ENCODE data around the gene SLC6A11. TPM values are rescaled to one million over a fixed set of nuclear protein-coding genes. Genes with fewer than 3 reads are reported as not detected.

SLC6A11 gene
- total RNA-seq, 1 experiment from 2014 or later: 0.85 TPM

DNA sequence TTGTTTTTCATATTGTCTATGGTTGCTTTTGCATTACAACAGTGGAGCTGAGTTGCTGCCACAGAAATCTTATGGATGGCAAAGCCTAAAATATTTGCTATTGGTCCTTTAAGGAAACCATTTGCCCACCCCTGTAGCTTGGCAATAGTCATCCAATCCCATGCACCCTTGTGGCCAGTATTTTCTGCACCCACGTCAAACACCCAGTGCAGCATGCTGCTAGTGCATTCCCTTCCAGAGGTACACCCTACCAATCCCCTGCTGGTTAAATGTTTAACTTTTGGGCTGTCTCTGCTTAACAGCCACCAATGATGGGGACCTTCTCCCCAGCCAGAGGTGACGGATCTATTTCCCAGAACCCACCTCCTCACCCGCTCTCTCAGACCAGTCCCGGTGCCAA is 23.8 kb upstream of the SLC6A11 start:
- ATAC-seq (no peak), DNase-seq (ENCODE audit: low spot score) (no peak)
- Mint-ChIP-seq H3K36me3 (no peaks in the 10 kb centered on the region), H3K27ac (no peak overlapping the region), H3K9me3 (no peaks in the 10 kb centered on the region), H3K4me1 (no peaks in the 10 kb centered on the region), H3K27me3 (ENCODE audit: low read depth) (peaks cover 28% of the 10 kb centered on the region), H3K4me3 (no peak overlapping the region)
- TF ChIP-seq, protein P1, sequence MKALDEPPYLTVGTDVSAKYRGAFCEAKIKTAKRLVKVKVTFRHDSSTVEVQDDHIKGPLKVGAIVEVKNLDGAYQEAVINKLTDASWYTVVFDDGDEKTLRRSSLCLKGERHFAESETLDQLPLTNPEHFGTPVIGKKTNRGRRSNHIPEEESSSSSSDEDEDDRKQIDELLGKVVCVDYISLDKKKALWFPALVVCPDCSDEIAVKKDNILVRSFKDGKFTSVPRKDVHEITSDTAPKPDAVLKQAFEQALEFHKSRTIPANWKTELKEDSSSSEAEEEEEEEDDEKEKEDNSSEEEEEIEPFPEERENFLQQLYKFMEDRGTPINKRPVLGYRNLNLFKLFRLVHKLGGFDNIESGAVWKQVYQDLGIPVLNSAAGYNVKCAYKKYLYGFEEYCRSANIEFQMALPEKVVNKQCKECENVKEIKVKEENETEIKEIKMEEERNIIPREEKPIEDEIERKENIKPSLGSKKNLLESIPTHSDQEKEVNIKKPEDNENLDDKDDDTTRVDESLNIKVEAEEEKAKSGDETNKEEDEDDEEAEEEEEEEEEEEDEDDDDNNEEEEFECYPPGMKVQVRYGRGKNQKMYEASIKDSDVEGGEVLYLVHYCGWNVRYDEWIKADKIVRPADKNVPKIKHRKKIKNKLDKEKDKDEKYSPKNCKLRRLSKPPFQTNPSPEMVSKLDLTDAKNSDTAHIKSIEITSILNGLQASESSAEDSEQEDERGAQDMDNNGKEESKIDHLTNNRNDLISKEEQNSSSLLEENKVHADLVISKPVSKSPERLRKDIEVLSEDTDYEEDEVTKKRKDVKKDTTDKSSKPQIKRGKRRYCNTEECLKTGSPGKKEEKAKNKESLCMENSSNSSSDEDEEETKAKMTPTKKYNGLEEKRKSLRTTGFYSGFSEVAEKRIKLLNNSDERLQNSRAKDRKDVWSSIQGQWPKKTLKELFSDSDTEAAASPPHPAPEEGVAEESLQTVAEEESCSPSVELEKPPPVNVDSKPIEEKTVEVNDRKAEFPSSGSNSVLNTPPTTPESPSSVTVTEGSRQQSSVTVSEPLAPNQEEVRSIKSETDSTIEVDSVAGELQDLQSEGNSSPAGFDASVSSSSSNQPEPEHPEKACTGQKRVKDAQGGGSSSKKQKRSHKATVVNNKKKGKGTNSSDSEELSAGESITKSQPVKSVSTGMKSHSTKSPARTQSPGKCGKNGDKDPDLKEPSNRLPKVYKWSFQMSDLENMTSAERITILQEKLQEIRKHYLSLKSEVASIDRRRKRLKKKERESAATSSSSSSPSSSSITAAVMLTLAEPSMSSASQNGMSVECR (CRISPR knock-in tag; IDR thresholded peaks at IDR 0.05; ENCODE audit: borderline replicate concordance): no peak
- no peak for TF ChIP-seq ZNF512 (CRISPR knock-in tag; IDR thresholded peaks at IDR 0.05; ENCODE audit: borderline replicate concordance)
- TF ChIP-seq, protein P2, sequence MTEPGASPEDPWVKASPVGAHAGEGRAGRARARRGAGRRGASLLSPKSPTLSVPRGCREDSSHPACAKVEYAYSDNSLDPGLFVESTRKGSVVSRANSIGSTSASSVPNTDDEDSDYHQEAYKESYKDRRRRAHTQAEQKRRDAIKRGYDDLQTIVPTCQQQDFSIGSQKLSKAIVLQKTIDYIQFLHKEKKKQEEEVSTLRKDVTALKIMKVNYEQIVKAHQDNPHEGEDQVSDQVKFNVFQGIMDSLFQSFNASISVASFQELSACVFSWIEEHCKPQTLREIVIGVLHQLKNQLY (CRISPR knock-in tag; IDR thresholded peaks at IDR 0.05): no peak
- TF ChIP-seq TCF7 (CRISPR knock-in tag; IDR thresholded peaks at IDR 0.05; ENCODE audit: low read depth): no peak
- CTCF ChIA-PET: interaction anchor here (1.1 kb wide), 1 partner anchor 135 kb away, joined by 3 read pairs; no protein-coding TSS in a partner anchor
- POLR2A ChIA-PET: no interaction called here

GRCh38 chr3:10798600-10799367 is 17.2 kb upstream of the SLC6A11 start:
- TF ChIP-seq TCF7 (CRISPR knock-in tag; IDR thresholded peaks at IDR 0.05; ENCODE audit: low read depth): no peak
- no peak for TF ChIP-seq NR3C1 (CRISPR knock-in tag; conservative IDR thresholded peaks at IDR 0.05; ENCODE audit: low read depth)
- TF ChIP-seq SMAD3 (CRISPR knock-in tag; IDR thresholded peaks at IDR 0.05; ENCODE audit: borderline replicate concordance): no peak
- TF ChIP-seq FOXP1 (CRISPR knock-in tag; IDR thresholded peaks at IDR 0.05; ENCODE audit: borderline replicate concordance): no peak
- Mint-ChIP-seq H3K4me1 (no peaks in the 10 kb centered on the region), H3K27ac (no peak overlapping the region), H3K9me3 (no peaks in the 10 kb centered on the region), H3K4me3 (no peak overlapping the region), H3K27me3 (ENCODE audit: low read depth) (peaks cover 37% of the 10 kb centered on the region), H3K36me3 (no peaks in the 10 kb centered on the region)
- ChIA-PET CTCF (interaction anchor here (1.6 to 1.8 kb wide), 2 partner anchors 20 to 26 kb away, joined by 3 to 7 read pairs; no protein-coding TSS in a partner anchor), POLR2A (no interaction called here)
- no peak for ATAC-seq
- DNase-seq (ENCODE audit: low spot score): no peak

DNA sequence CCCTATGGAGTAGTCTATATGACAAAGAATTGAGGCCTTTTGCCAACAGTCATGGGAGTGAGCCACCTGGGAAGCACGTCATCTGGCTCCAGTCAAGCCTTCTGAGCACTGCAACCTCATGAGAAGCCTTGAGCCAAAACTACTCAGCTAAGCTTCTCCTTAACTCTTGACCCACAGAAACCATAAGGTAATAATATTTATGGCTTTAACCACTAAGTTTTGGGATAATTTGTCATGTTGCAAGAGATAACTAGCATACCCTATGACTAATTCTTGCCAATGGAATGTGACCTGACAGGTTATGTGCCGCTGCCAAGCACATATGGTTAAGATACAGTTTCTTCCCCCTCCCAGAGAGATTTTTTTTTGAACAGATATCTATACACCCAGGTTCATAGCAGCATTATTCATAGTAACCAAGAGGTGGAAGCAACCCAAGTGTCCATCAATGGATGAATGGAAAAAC is 11.8 kb upstream of the SLC6A11 start:
- ChIA-PET POLR2A (no interaction called here), CTCF (no interaction called here)
- Mint-ChIP-seq H3K27ac (no peak overlapping the region), H3K9me3 (0 out of 2 replicates have a peak, but pooled peaks cover 4% of the 10 kb centered on the region), H3K27me3 (ENCODE audit: low read depth) (peaks cover 42% of the 10 kb centered on the region), H3K4me1 (no peaks in the 10 kb centered on the region), H3K36me3 (no peaks in the 10 kb centered on the region), H3K4me3 (no peak overlapping the region)
- ATAC-seq: no peak
- no peak for DNase-seq (ENCODE audit: low spot score)
- no peak for TF ChIP-seq TEAD4 (CRISPR knock-in tag; IDR thresholded peaks at IDR 0.05)
- TF ChIP-seq, protein P1 (CRISPR knock-in tag; IDR thresholded peaks at IDR 0.05; ENCODE audit: borderline replicate concordance): no peak
- no peak for TF ChIP-seq RORB (CRISPR knock-in tag; IDR thresholded peaks at IDR 0.05)
- TF ChIP-seq ATF6 (CRISPR knock-in tag; IDR thresholded peaks at IDR 0.05): no peak
- no peak for TF ChIP-seq IRF1 (CRISPR knock-in tag; IDR thresholded peaks at IDR 0.05)
- no peak for TF ChIP-seq NFE2L1 (CRISPR knock-in tag; IDR thresholded peaks at IDR 0.05)
- no peak for TF ChIP-seq NR3C1 (CRISPR knock-in tag; conservative IDR thresholded peaks at IDR 0.05; ENCODE audit: low read depth)
- no peak for TF ChIP-seq TP53 (CRISPR knock-in tag; IDR thresholded peaks at IDR 0.05)
- no peak for TF ChIP-seq NR1H2 (CRISPR knock-in tag; IDR thresholded peaks at IDR 0.05)

Data from WTC11 (cell line).